Limb (tissue), 2 donors: ENCODE data around the gene LILRB4.
"Not testable (repeated sequence)": the region's sequence is repeated elsewhere in the genome, so short reads cannot be mapped to it uniquely, and the experiment has no call there.

Experiments used
- DNase-seq, 2 donors: peaks; one replicate each; pipeline ENCODE4 v3.0.0-alpha.2; 2016; ENCODE audit errors: extremely low spot score in 2 of 2

The LILRB4 gene

DNA sequence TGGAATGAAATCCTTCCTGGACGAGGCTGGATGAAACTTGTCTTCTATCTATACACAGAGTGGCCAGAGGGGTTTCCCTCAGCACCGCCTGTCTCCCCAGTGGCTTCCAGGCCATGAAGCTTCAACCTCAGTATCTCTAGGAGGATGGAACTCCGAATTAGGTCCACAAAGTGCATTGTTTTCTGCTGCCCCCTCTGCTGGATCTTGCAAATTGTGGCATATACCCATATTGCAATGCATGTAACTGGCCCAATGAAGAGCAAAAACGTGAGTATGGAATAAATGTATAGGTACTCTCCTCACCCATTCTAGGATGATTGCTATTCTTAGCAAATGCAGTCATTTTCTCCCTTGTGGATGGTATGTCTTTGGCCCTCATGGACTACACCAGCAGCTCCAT, 14.7 kb upstream of the LILRB4 start:
- no peak for DNase-seq

DNA sequence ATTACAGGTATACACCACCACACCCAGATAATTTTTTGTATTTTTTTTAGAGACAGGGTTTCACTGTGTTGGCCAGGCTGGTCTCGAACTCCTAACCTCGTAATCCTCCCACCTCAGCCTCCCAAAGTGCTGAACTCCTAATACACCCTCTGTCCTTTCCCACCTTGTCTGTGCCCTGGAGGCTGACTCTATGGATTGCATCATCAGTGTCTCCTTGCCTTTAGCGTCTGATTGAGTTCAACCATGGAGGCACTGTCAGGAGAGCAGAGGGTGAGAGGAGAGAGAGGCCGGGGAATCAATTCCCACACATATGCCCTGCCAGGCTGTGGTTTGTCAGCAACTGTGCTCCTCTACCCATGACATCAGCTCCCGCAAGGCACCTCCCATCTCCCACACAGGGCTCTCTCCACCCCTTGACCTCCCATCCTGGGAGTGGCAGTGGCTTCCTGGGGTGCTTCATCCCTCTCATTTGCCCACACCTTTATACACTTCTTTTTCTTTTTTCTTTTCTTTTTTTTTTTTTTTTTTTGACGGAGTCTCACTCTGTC, 12.6 kb upstream of the LILRB4 start:
- DNase-seq: no peak

DNA sequence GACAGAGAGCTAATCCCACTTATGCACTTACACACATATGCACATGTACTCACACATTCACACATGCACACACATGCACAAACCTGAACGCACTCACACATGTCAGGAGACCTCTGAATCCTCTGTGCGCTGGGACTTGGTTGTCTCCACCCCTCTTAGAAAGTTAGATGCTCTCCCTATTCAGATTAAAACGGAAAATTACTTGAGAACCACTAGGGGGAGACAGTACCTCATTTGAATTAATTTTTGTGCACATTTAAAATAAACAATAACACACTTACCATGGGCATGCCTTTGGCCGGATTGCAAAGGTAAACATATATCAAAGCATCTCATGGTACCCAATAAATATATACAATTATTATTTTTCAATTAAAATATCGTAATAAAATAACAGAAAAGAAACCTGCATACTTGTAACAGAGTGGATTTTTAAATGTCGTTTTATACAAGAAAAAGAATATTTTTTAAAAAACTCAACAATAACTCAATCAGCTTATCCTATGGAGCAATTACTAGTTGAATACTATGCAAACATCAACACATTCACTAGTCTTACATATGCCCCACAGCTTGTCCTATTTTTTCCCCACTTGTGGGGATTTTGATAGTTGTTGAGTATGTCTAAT, 9.5 kb upstream of the LILRB4 start:
- peak in 1 of 2 donors; percentile 6 for DNase-seq

DNA sequence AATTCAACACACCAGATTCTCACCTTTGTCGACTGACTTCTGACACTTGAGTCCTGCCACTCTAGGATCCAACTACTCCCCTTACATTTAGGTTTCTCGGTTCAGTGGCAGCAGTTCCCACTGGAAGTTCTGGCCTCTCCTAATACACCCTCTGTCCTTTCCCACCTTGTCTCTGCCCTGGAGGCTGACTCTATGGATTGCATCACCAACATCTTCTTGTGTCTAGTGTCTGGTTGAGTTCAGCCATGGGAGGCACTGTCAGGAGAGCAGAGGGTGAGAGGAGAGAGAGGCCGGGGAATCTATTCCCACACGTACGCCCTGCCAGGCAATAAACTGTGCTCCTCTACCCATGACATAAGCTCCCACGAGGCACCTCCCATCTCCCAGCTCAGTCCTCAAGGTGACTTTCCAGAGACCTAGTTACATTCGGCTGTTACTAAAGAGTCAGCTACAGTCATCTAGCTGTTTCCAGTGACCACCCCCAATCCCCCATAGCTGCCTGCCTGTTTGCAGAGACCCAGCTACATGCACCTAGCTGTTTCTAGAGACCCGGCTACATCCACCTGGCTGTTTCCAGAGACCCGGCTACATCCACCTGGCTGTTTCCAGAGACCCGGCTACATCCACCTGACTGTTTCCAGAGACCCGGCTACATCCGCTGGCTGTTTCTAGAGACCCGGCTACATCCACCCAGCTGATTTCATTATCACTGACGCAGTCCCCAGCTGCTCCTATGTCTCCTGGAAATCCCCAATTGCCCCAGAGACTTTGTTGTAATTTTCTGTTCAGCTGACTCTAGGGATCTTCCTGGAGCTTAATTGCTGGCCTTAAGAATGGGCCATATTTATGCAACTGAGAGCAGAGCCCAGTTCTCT, 8.1 kb upstream of the LILRB4 start:
- no peak for DNase-seq

DNA sequence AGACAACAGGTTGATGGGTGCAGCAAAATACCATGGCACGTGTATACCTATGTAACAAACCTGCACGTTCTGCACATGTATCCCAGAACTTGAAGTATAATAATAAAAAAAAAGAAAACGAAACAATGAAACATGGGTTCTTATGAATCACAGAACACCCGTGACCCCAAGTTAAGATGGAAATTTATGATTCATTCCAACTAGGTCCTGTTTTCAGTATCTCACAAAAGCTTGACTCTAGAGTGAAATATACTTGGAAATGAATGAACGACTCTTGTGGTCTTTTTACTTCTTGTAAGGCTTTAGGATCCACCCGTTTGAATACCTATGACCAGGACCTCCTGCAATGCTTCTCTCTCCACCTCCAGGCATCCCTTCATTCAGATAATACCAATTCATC, 3.5 kb upstream of the LILRB4 start:
- DNase-seq: no peak

DNA sequence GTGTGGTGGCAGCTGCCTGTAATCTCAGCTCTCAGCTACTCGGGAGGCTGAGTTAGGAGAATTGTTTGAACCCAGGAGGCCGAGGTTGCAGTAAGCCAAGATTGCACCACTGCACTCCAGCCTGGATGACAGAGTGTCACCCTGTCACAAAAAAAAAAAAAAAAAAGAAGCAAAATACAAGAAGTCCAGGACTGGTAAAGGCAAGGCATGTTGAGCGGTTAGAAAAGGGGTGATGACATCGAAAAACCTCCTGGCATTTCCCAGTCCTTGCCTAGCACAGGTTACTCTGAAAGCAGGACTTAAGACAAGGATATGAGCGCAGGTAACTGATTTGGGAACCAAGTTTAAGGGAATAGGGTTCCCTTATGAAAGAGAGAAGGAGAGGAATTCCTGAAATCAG, 2.5 kb upstream of the LILRB4 start:
- DNase-seq: no peak

DNA sequence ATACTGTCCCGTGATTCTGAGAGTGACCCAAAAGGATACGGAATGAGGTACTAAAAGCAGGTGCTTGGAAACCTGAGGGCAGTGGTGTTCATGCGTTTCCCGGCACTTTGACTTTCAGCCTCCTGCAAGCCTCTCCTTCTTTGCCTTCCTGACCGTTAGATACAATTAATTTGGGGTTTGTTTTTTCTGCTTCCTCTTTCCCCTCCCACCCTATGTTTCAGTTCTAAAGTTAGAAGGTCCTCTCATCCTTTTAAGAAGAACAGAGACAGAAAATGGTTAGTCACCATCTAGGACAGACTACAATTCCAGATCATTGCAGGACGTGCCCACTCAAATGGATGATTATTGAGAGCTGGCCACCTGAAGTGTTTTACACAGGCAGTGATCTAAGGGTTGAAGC, 1.8 kb upstream of the LILRB4 start:
- no peak for DNase-seq

DNA sequence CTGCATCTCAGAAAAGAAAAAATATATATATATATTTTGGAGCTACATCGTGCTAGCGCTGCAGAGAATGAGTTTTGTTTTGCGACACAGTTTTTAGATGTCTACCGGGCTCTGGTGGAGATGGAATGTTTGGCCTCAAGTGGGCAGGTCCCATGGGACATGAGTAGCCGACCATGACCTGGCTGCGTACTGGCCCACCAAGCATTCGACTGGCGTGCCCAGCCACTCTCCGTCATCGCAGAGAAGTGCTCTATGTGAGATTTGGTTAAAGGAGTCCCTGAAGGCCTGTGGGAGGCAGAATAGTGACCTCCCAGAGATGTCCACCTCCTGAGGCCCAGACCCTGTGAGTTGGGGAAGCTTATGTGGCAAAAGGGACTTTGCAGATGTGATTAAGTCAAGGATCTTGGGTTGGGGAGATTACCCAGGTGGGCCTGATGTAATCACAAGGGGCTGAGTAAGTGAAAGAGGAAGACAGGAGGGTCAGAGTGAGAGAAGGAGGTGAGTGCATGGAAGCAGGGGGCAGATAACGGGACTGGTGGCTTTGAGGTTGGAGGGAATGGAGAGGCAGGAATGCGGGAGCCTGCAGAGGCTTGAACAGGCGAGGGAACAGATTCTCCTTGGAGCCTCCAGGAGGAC, 821 bp upstream of the LILRB4 start:
- DNase-seq: no peak

DNA sequence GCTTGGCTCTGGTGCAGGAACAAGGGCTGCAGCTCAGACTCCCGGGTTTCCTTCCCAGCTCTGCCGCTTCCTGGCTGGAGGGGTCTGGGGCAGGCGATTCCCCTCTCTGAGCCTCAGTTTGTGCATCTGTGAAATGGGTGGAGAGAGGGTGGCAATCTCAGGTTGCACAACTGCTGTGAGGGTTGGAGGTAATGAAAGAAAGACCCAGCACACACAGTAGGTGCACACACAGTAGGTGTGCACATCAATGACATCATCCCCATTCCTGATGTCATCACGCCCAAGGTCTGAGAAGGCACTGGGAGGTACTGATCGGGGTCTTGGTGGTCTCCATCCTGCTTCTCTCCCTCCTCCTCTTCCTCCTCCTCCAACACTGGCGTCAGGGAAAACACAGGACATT, 2.7 kb downstream of the LILRB4 start:
- DNase-seq: no peak

DNA sequence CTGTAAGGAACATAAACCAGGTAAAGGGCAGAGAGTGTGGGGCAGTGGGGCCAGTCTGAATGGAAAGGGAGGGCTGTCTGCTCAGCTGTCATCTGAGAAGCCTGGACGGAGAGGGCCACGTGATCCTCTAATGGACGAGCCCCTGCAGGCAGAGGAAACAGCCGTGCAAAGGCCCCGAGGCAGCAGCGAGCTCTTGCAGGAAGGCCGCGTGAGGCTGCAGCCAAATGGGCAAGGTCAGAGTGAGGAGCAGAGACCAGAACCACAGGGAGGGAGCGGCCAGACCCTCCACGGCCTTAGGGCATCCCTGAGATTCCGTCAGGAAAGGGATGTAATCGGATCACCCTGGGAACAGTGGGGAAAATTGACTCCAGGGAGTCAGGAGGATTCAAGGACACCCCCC, 4.4 kb downstream of the LILRB4 start:
- DNase-seq: no peak

DNA sequence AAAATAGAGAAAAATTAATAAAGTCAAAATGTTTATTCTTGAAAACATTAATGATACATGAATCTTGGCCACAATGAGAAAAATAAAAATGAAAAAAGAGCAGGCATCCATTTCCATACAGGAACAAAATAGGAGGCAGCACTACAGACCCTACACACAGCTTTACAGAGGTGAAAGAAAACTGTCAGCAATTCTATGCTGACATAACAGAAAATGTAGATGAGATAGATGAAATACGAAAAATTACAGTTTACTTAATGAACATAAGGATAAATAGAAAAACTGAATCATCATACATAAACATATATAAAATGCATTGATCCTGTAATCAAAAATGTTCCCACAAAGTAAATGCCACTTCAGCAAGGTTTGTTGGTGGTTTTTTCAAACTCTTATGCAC, 5.6 kb downstream of the LILRB4 start:
- DNase-seq: no peak

DNA sequence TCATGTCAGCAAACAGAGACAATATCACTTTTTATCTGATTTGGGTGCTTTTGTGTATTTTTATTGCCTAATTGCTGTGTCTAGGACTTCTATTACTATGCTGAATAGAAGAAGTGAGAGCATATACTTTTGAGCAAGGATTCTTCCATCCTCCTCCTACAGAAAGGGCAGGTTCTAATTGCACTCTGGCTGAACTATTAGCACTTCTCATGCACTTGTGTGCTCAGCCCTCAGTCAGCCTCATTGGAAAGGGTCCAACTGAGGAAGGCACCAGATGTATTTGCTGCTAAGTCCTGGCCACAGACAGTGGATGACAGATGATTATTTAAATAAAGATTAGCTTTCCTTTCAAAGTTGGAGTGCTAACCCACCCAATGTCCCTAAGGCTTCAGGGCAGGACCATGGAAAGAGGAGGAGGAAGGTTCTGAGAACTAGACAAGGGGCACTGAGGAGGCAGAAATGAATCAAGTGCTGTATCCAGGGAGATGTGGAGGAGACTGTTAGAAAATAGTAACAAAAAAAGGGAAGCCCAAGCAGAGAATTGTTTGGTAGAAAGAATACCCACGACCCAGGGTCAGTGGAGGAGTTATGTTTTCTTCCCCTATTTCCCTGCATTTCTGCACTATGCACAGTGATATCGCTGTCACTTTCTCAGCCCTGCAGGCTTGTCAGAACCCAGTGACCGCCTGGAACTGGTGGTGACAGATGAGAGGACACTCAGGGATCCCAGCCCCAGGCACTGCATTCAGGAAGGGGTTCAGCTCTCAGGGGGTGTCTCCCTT, 8.0 kb downstream of the LILRB4 start:
- no peak for DNase-seq

DNA sequence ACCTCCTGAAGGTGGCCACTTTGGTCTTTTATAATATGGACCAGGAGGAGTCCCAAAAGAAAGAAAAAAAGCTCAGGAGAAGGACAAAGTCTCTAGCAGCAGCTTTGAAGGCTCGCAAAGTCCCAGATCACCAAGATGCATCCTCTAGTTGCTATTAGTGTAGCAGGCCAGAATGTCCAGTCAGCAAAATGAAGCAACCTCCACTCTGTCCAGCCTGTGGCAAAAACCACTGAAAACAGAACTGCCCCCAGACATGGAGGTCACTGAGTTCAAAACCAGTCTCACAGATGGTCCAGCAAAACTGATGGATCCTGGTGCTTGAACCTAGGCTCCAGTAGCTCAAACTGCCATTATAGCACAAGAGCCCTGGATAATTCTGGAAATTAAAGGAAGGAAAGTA, 10.4 kb downstream of the LILRB4 start:
- DNase-seq: no peak

DNA sequence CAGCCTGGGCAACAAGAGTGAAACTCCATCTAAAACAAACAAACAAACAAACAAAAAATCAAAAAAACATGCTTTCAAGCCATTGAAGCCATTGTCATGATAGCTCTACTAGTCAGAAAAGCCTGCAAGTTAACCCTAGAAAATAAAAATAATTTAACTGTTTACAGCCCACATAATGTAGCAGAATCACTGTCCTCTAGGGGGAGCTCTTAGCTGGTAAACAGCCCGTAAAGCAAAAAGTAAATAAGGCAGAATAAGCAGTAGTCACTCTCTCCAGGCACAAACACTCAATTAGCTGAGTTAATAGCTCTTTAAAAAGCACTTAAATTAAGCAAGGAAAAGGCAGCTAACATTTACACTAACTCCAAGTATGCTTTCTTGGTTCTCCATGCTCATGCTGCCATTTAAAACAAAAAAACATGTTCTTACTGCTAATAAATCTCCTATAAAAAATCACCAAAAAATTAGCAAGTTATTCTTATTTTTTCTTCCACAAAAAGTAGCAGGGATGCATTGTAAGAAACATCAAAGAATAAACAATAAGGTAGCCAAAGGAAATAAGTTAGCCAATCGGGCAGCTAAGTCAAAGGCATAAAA, 11.3 kb downstream of the LILRB4 start:
- DNase-seq: peak in 1 of 2 donors; percentile 12

DNA sequence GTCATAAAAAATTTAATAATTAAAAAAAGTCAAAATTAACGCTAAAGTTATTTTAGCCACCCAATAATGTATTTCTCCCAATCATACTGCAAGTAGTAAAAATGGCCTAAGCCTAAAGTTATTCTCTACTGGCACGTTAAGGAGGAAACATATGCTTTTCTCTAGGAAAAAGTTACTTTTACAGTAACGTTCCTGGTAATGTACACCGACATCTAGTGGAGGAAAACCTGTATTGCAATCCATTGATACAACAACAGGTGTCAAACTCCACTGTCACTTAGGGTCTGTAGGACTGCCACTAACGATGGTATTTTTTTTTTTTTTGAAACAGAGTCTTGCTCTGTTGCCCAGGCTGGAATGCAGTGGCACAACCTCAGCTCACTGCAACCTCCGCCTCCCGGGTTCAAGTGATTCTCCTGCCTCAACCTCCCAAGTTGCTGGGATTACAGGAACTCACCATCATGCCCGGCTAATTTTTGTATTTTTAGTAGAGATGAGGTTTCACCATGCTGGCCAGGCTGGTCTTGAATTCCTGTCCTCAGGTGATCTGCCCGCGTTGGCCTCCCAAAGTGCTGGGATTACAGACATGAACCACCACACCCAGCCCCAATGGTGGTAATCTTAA, 13.5 kb downstream of the LILRB4 start:
- DNase-seq: peak in 1 of 2 donors; percentile 68

DNA sequence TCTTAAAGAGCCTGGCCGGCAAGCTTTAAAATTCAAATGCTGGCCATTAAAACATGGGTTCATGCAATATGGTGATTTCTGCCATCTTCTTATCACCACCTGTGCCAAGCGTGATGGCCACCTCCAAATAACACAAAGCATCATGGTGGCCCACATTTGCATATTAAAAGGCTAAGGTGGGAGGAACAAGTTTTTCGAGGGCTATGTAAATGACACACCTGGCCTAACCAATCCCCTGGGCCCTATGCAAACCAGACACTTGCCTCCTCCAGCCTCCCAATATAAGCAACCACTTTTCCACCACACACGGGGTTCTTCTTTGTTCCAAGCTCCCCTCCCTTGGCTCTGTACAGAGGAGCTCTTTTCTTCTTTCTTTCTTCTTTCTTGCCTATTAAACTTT, 14.4 kb downstream of the LILRB4 start:
- DNase-seq: no peak

DNA sequence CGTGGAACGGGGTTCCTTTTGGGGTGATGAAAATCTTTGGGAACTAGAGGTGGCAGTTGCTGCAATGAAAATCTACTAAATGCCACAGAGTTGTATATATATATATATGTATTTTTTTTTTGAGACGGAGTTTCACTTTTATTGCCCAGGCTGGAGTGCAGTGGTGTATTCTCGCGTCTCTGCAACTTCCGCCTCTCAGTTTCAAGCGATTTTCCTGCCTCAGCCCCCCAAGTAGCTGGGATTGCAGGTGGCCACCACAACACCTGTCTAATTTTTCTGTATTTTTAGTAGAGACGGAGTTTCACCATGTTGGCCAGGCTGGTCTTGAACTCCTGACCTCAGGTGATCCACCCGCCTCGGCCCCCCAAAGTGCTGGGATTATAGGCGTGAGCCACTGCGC, 18.8 kb downstream of the LILRB4 start:
- not testable (repeated sequence) for DNase-seq

DNA sequence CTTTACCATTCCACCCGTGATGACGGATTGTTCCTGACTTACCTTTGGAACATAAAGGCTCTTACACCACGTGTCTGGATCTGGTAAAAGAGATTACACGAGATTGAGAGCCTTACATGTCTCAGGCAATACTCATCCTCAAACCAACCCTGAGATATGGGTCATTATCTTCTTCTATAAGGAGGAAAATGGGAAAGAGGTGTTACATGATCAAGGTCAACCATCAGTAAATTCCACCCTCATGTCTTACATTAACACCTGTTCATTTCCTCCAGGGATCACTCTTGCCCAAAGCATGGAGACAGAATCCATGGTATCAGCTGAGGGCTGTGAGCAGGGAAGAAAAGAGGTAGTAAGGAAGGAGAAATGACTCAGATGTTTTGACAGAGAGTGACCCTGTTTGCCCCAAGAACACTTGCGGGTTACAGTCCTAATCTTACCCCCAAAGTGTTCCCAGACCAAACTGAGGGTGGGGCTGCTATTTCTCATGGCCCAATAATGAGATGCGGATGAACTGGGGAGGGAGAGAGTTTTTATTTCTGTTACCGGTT, 19.6 kb downstream of the LILRB4 start:
- DNase-seq: no peak

DNA sequence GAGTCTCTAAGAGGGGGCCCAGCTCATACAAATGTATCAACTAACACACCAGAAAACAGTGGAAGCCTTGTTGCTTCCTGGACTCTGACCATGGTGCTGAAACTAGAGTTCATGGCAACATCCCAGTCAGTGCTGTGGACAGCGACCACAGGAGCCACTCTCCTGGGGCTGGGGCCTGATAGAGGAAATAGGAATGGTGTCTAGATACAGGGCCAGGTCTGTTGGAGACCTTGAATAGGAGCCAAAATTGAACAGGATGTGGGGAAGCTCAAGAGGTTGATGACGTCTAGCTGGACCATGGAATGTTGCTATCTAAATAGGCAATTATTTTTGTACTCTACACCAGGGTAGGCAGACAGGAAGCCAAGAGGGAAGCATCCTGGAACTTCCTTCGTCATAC, 21.7 kb downstream of the LILRB4 start:
- DNase-seq: peak in 1 of 2 donors; percentile 37

DNA sequence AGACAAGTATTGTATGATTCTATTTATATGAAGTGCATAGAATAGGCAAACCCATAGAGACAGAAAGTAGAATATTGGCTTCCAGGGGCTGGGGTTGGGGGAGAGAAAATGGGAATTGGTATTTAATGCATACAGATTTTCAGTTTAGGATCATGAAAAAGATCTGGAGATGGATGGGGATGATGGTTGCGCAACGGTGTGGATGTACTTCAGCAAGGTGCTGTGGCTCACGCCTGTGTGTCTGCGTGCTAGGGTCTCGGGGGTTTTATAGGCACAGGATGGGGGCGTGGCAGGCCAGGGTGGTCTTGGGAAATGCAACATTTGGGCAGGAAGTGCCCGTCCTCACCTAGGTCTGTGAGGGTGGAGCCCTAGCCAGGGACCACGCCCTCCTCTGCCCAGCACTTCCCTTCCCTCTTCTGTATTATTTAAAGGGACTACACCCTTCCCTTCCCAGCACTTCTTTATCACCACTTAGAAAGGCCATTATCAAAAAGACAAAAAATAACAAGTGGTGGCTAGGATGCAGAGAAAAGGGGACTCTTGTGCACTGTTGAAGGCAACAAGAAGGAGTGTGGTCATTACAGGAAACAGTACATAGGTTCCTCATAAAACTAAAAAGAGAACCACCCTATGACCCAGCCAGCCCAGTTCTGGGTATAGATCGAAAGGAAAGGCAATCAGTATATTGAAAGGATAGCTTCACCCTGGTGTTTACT, 29.0 kb downstream of the LILRB4 start:
- no peak for DNase-seq
